ENCODE data around the gene RBM26. TPM values are rescaled to one million over a fixed set of nuclear protein-coding genes. Genes with fewer than 3 reads are reported as not detected.

The RBM26 gene
- total and polyA plus RNA-seq, 2 donors: 16.3 to 95.6 TPM

GRCh38 chr13:79439275-79439674 is 33.2 kb upstream of the RBM26 start:
- DNase-seq (ENCODE audit: extremely low spot score): no peak
- Histone ChIP-seq H3K4me1 (ENCODE audit: insufficient read depth) (no peaks in the 10 kb centered on the region), H3K36me3 (ENCODE audit: insufficient read depth) (no peaks in the 10 kb centered on the region), H3K4me3 (ENCODE audit: low read depth, low read length) (no peak overlapping the region), H3K27ac (ENCODE audit: low read depth) (no peak overlapping the region)
- 91% methylated on average over 1 of the region's 1 CpG for WGBS

GRCh38 chr13:79435561-79435990 is 29.5 kb upstream of the RBM26 start:
- H3K4me1 ChIP-seq (ENCODE audit: insufficient read depth): no peaks in the 10 kb centered on the region
- H3K4me3 ChIP-seq (ENCODE audit: low read depth, low read length): no peak overlapping the region
- 25% methylated on average over 1 of the region's 1 CpG for WGBS
- no peaks in the 10 kb centered on the region for H3K36me3 ChIP-seq (ENCODE audit: insufficient read depth)
- no peak for DNase-seq (ENCODE audit: extremely low spot score)
- no peak overlapping the region for H3K27ac ChIP-seq (ENCODE audit: low read depth)

GRCh38 chr13:79434556-79434955 is 28.5 kb upstream of the RBM26 start:
- WGBS: 34% methylated on average over 1 of the region's 1 CpG
- Histone ChIP-seq H3K36me3 (ENCODE audit: insufficient read depth) (no peaks in the 10 kb centered on the region), H3K27ac (ENCODE audit: low read depth) (no peak overlapping the region), H3K4me3 (ENCODE audit: low read depth, low read length) (no peak overlapping the region), H3K4me1 (ENCODE audit: insufficient read depth) (no peaks in the 10 kb centered on the region)
- no peak for DNase-seq (ENCODE audit: extremely low spot score)

GRCh38 chr13:79432992-79433391 is 26.9 kb upstream of the RBM26 start:
- DNase-seq (ENCODE audit: extremely low spot score): no peak
- no peaks in the 10 kb centered on the region for H3K4me1 ChIP-seq (ENCODE audit: insufficient read depth)
- H3K4me3 ChIP-seq (ENCODE audit: low read depth, low read length): no peak overlapping the region
- H3K27ac ChIP-seq (ENCODE audit: low read depth): no peak overlapping the region
- WGBS: 98% methylated on average over 11 of the region's 11 CpGs
- no peaks in the 10 kb centered on the region for H3K36me3 ChIP-seq (ENCODE audit: insufficient read depth)

GRCh38 chr13:79432086-79432485 is 26.0 kb upstream of the RBM26 start:
- no peak overlapping the region for H3K4me3 ChIP-seq (ENCODE audit: low read depth, low read length)
- H3K27ac ChIP-seq (ENCODE audit: low read depth): no peak overlapping the region
- no peak for DNase-seq (ENCODE audit: extremely low spot score)
- H3K36me3 ChIP-seq (ENCODE audit: insufficient read depth): no peaks in the 10 kb centered on the region
- 92% methylated on average over 6 of the region's 6 CpGs for WGBS
- H3K4me1 ChIP-seq (ENCODE audit: insufficient read depth): no peaks in the 10 kb centered on the region

GRCh38 chr13:79429309-79429708 is 23.3 kb upstream of the RBM26 start:
- no peaks in the 10 kb centered on the region for H3K4me1 ChIP-seq (ENCODE audit: insufficient read depth)

GRCh38 chr13:79427883-79428282 is 21.8 kb upstream of the RBM26 start:
- Histone ChIP-seq H3K27ac (ENCODE audit: low read depth) (no peak overlapping the region), H3K4me1 (ENCODE audit: insufficient read depth) (no peaks in the 10 kb centered on the region), H3K36me3 (ENCODE audit: insufficient read depth) (no peaks in the 10 kb centered on the region), H3K4me3 (ENCODE audit: low read depth, low read length) (no peak overlapping the region)
- no peak for DNase-seq (ENCODE audit: extremely low spot score)
- 66% methylated on average over 2 of the region's 2 CpGs for WGBS

More at GRCh38 chr13:79429309-79429708, 23.3 kb upstream of the RBM26 start:
- H3K27ac ChIP-seq (ENCODE audit: low read depth): no peak overlapping the region
- no peaks in the 10 kb centered on the region for H3K36me3 ChIP-seq (ENCODE audit: insufficient read depth)
- H3K4me3 ChIP-seq (ENCODE audit: low read depth, low read length): no peak overlapping the region
- DNase-seq (ENCODE audit: extremely low spot score): no peak

- WGBS: 90% methylated on average over 1 of the region's 1 CpG
- no peak overlapping the region for H3K27ac ChIP-seq (ENCODE audit: low read depth)
- no peak overlapping the region for H3K4me3 ChIP-seq (ENCODE audit: low read depth, low read length)
Measured at GRCh38 chr13:79427265-79427664, 21.2 kb upstream of the RBM26 start.

GRCh38 chr13:79423801-79424642 is 18.0 kb upstream of the RBM26 start:
- no peak overlapping the region for H3K27ac ChIP-seq (ENCODE audit: low read depth)
- H3K4me1 ChIP-seq (ENCODE audit: insufficient read depth): no peaks in the 10 kb centered on the region
- no peaks in the 10 kb centered on the region for H3K36me3 ChIP-seq (ENCODE audit: insufficient read depth)
- 34% methylated on average over 2 of the region's 2 CpGs for WGBS
- DNase-seq (ENCODE audit: extremely low spot score): no peak
- H3K4me3 ChIP-seq (ENCODE audit: low read depth, low read length): no peak overlapping the region

More at GRCh38 chr13:79427265-79427664, 21.2 kb upstream of the RBM26 start:
- H3K36me3 ChIP-seq (ENCODE audit: insufficient read depth): no peaks in the 10 kb centered on the region
- DNase-seq (ENCODE audit: extremely low spot score): no peak
- no peaks in the 10 kb centered on the region for H3K4me1 ChIP-seq (ENCODE audit: insufficient read depth)

GRCh38 chr13:79423340-79423739 is 17.3 kb upstream of the RBM26 start:
- DNase-seq (ENCODE audit: extremely low spot score): no peak
- no peak overlapping the region for H3K4me3 ChIP-seq (ENCODE audit: low read depth, low read length)
- no peaks in the 10 kb centered on the region for H3K4me1 ChIP-seq (ENCODE audit: insufficient read depth)
- no peaks in the 10 kb centered on the region for H3K36me3 ChIP-seq (ENCODE audit: insufficient read depth)
- H3K27ac ChIP-seq (ENCODE audit: low read depth): no peak overlapping the region
- WGBS: 93% methylated on average over 4 of the region's 4 CpGs

- WGBS: 96% methylated on average over 1 of the region's 1 CpG
- H3K4me1 ChIP-seq (ENCODE audit: insufficient read depth): no peaks in the 10 kb centered on the region
- H3K27ac ChIP-seq (ENCODE audit: low read depth): no peak overlapping the region
- H3K4me3 ChIP-seq (ENCODE audit: low read depth, low read length): no peak overlapping the region
- no peaks in the 10 kb centered on the region for H3K36me3 ChIP-seq (ENCODE audit: insufficient read depth)
- no peak for DNase-seq (ENCODE audit: extremely low spot score)
Measured at GRCh38 chr13:79419365-79419764, 13.3 kb upstream of the RBM26 start.

GRCh38 chr13:79417741-79418140 is 11.7 kb upstream of the RBM26 start:
- H3K4me3 ChIP-seq (ENCODE audit: low read depth, low read length): no peak overlapping the region
- no peaks in the 10 kb centered on the region for H3K36me3 ChIP-seq (ENCODE audit: insufficient read depth)
- no peaks in the 10 kb centered on the region for H3K4me1 ChIP-seq (ENCODE audit: insufficient read depth)
- DNase-seq (ENCODE audit: extremely low spot score): no peak
- H3K27ac ChIP-seq (ENCODE audit: low read depth): no peak overlapping the region

- peaks cover 3% of the 10 kb centered on the region for H3K36me3 ChIP-seq (ENCODE audit: insufficient read depth)
- WGBS: 91% methylated on average over 3 of the region's 3 CpGs
- no peak overlapping the region for H3K27ac ChIP-seq (ENCODE audit: low read depth)
Measured at GRCh38 chr13:79413521-79413920, 7.5 kb upstream of the RBM26 start.

GRCh38 chr13:79409828-79410227 is 3.8 kb upstream of the RBM26 start:
- Histone ChIP-seq H3K36me3 (ENCODE audit: insufficient read depth) (peaks cover 3% of the 10 kb centered on the region), H3K27ac (ENCODE audit: low read depth) (no peak overlapping the region), H3K4me1 (ENCODE audit: insufficient read depth) (no peaks in the 10 kb centered on the region), H3K4me3 (ENCODE audit: low read depth, low read length) (no peak overlapping the region)
- no peak for DNase-seq (ENCODE audit: extremely low spot score)
- WGBS: 58% methylated on average over 4 of the region's 4 CpGs

More at GRCh38 chr13:79413521-79413920, 7.5 kb upstream of the RBM26 start:
- Histone ChIP-seq H3K4me1 (ENCODE audit: insufficient read depth) (no peaks in the 10 kb centered on the region), H3K4me3 (ENCODE audit: low read depth, low read length) (no peak overlapping the region)
- no peak for DNase-seq (ENCODE audit: extremely low spot score)
